NCI-H2227 treated with DMSO at 0.1 percent for 48 hours (cell line): ENCODE results near the gene CENPX.

Experiments
- DNase-seq: peaks from one replicate; lab custom pipeline; 2025; lab: John Stamatoyannopoulos, UW

CENPX gene

GRCh38 chr17:82012261-82012639 lies 10.4 kb downstream of the CENPX start:
- DNase-seq, result no peak

- DNase-seq, result no peak
Measured at GRCh38 chr17:82011617-82012187, 11.0 kb downstream of the CENPX start.

GRCh38 chr17:82010575-82011525 lies 11.8 kb downstream of the CENPX start:
- no peak for DNase-seq

GRCh38 chr17:82009413-82009812 lies 13.3 kb downstream of the CENPX start:
- DNase-seq, result no peak

- no peak for DNase-seq
Measured at GRCh38 chr17:82008941-82009405, 13.7 kb downstream of the CENPX start.

- no peak for DNase-seq
Measured at GRCh38 chr17:82008258-82008940, 14.3 kb downstream of the CENPX start.

- no peak for DNase-seq
Measured at GRCh38 chr17:82007495-82008257, 15.0 kb downstream of the CENPX start.

GRCh38 chr17:82007228-82007494 lies 15.5 kb downstream of the CENPX start:
- no peak for DNase-seq

GRCh38 chr17:82006468-82007227 lies 16.0 kb downstream of the CENPX start:
- DNase-seq, result no peak

GRCh38 chr17:82005701-82006348 lies 16.9 kb downstream of the CENPX start:
- no peak for DNase-seq

GRCh38 chr17:82004517-82005455 lies 17.9 kb downstream of the CENPX start:
- DNase-seq, result no peak

GRCh38 chr17:82003411-82004381 lies 19.0 kb downstream of the CENPX start:
- DNase-seq, result no peak

GRCh38 chr17:82001571-82002056 lies 21.1 kb downstream of the CENPX start:
- no peak for DNase-seq

- no peak for DNase-seq
Measured at GRCh38 chr17:82000803-82001570, 21.7 kb downstream of the CENPX start.

GRCh38 chr17:81999976-82000802 lies 22.5 kb downstream of the CENPX start:
- DNase-seq, result no peak

GRCh38 chr17:81999587-81999975 lies 23.1 kb downstream of the CENPX start:
- DNase-seq, result no peak
